ENCODE results near the gene CFAP46.

DNA sequence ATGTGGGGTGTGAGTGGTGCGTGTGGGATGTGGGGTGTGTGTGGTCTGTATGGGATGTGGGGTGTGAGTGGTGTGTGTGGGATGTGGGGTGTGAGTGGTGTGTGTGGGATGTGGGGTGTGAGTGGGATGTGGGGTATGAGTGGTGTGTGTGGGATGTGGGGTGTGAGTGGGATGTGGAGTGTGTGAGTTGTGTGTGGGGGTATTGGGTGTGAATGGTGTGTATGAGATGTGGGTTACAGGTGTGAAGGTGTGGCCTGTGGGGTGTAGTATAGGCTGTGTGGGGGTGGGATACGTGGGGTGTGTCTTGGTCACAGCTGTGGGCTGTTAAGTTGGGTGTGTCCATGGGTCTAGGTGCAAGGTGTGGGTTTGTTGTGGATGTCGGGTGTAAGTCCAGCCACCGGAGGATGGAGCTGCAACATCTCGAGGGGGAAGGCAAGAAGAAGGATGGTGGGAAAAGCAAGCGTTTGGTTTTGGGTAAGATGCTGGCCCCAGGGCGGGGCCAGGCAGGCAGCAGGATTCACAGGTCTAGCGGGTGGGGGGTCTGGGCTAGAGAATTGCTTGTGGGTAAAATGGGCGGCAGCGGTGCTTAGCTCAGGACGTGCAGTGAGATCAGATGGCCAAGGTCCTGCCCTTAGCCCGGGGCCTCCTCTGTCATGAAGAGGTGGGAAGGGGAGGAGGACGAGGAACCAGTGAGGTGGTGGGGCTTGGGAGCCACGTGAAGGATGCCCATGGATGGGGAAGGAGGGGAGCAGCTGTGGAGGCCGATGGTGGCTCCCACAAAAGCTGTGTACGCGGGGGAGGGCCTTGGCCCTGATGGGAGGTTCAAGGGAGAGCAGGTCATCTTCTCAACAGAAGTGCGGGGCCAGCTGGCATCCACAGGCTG, 60.1 kb downstream of the CFAP46 start:
- TF ChIP-seq GATA3 (IDR thresholded peaks at IDR 0.05; ENCODE audit: low read depth, low read length), result no peak
- no peak for TF ChIP-seq GATA2 (IDR thresholded peaks at IDR 0.05; ENCODE audit: low read depth, low read length)

Data from SH-SY5Y (cell line).